Measurements from ENCODE around the gene SLC35F4.

- TF ChIP-seq, protein P1, sequence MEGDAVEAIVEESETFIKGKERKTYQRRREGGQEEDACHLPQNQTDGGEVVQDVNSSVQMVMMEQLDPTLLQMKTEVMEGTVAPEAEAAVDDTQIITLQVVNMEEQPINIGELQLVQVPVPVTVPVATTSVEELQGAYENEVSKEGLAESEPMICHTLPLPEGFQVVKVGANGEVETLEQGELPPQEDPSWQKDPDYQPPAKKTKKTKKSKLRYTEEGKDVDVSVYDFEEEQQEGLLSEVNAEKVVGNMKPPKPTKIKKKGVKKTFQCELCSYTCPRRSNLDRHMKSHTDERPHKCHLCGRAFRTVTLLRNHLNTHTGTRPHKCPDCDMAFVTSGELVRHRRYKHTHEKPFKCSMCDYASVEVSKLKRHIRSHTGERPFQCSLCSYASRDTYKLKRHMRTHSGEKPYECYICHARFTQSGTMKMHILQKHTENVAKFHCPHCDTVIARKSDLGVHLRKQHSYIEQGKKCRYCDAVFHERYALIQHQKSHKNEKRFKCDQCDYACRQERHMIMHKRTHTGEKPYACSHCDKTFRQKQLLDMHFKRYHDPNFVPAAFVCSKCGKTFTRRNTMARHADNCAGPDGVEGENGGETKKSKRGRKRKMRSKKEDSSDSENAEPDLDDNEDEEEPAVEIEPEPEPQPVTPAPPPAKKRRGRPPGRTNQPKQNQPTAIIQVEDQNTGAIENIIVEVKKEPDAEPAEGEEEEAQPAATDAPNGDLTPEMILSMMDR (conservative IDR thresholded peaks at IDR 0.05) = no peak
- TF ChIP-seq ZFX (IDR thresholded peaks at IDR 0.05) = no peak
These were observed 256.5 kb downstream of the SLC35F4 start for GRCh38 chr14:57609192-57610075.

Data from C4-2B (cell line).